GM23338 (cell line): Measurements from ENCODE around the gene KATNAL1. TPM values are rescaled to one million over a fixed set of nuclear protein-coding genes. Genes with fewer than 3 reads are reported as not detected.

Experiments
- ATAC-seq: fragments of 200-7000 bp; cut with Tn5 transposase; 3 replicates; pipeline ENCODE4 v1.9.1; 2020
- DNase-seq: peaks from one replicate; pipeline ENCODE4 v3.0.0-alpha.2; 2015; ENCODE audit warnings: low spot score
- H2AFZ ChIP-seq: fragments of 200-600 bp; sonication (generic); 2 replicates; pipeline ENCODE4 v1.8.0; 2016; ENCODE audit warnings: antibody characterized with exemption, mild to moderate bottlenecking, moderate library complexity
- H3F3A ChIP-seq: fragments of 200-600 bp; sonication (generic); replicated peaks from 2 replicates; pipeline ENCODE4 v1.8.0; 2017; ENCODE audit warnings: antibody characterized with exemption, mixed run types, low read depth
- H3K27ac ChIP-seq: fragments of 200-600 bp; sonication (generic); 2 replicates; pipeline ENCODE4 v1.6.1; 2016; ENCODE audit warnings: low read depth
- H3K27me3 ChIP-seq: fragments of 200-600 bp; sonication (generic); 2 replicates; pipeline ENCODE4 v1.8.0; 2016; ENCODE audit warnings: mild to moderate bottlenecking, mixed run types, moderate library complexity; ENCODE audit not compliant: insufficient read depth
- H3K36me3 ChIP-seq: fragments of 200-600 bp; sonication (generic); 2 replicates; pipeline ENCODE4 v1.8.0; 2016; ENCODE audit warnings: mild to moderate bottlenecking; ENCODE audit not compliant: insufficient read depth
- H3K4me1 ChIP-seq: fragments of 200-600 bp; sonication (generic); 2 replicates; pipeline ENCODE4 v1.8.0; 2016; ENCODE audit warnings: mild to moderate bottlenecking, moderate library complexity; ENCODE audit not compliant: insufficient read depth
- H3K4me2 ChIP-seq: fragments of 200-600 bp; sonication (generic); 2 replicates; pipeline ENCODE4 v1.7.1; 2017; ENCODE audit warnings: mixed run types
- H3K4me3 ChIP-seq: fragments of 200-600 bp; sonication (generic); 2 replicates; pipeline ENCODE4 v1.6.1; 2016; ENCODE audit warnings: mixed run types
- H3K79me2 ChIP-seq: fragments of 200-600 bp; sonication (generic); replicated peaks from 2 replicates; pipeline ENCODE4 v1.8.0; 2017; ENCODE audit warnings: mild to moderate bottlenecking; ENCODE audit not compliant: insufficient read depth
- H3K9me2 ChIP-seq: fragments of 200-600 bp; sonication (generic); 2 replicates; pipeline ENCODE4 v1.8.0; 2017; ENCODE audit not compliant: insufficient read depth
- H4K20me1 ChIP-seq: fragments of 200-600 bp; sonication (generic); replicated peaks from 2 replicates; pipeline ENCODE4 v1.8.0; 2017; ENCODE audit warnings: mild to moderate bottlenecking; ENCODE audit not compliant: insufficient read depth
- H3K27ac Mint-ChIP-seq: 2 replicates; pipeline ENCODE4 v1.8.0; 2020; ENCODE audit warnings: inconsistent platforms, mild to moderate bottlenecking, moderate library complexity, mixed read lengths
- H3K27me3 Mint-ChIP-seq: 3 replicates; pipeline ENCODE4 v1.8.0; 2022; ENCODE audit warnings: low read depth, mild to moderate bottlenecking, moderate library complexity, mixed read lengths, inconsistent platforms; ENCODE audit not compliant: insufficient read depth, poor library complexity
- H3K36me3 Mint-ChIP-seq: 3 replicates; pipeline ENCODE4 v1.8.0; 2021; ENCODE audit warnings: low read depth, mild to moderate bottlenecking, inconsistent platforms, moderate library complexity, mixed read lengths
- H3K4me1 Mint-ChIP-seq: 3 replicates; pipeline ENCODE4 v1.8.0; 2020; ENCODE audit warnings: mild to moderate bottlenecking, inconsistent platforms, mixed read lengths
- H3K4me3 Mint-ChIP-seq: 3 replicates; pipeline ENCODE4 v1.8.0; 2021; ENCODE audit warnings: moderate library complexity, mild to moderate bottlenecking, inconsistent platforms, mixed read lengths
- H3K9me3 Mint-ChIP-seq: 3 replicates; pipeline ENCODE4 v1.8.0; 2020; ENCODE audit warnings: moderate library complexity, mild to moderate bottlenecking, inconsistent platforms, mixed read lengths
- CREB1 ChIP-seq: fragments of 250-450 bp; sonication (Bioruptor Pico); IDR thresholded peaks from 2 replicates; pipeline ENCODE4 v1.5.0; 2020; ENCODE audit warnings: low read depth, mild to moderate bottlenecking, moderate library complexity
- CTCF ChIP-seq, 2 experiments: fragments of 200-600 bp in 1 of 2; sonication (generic) in 1 of 2; conservative IDR thresholded peaks; 2 replicates each; pipeline versions ENCODE4 v1.5.1 to v1.6.1; 2016 to 2017; ENCODE audit warnings: antibody characterized with exemption in 2 of 2, low read depth in 2 of 2, mild to moderate bottlenecking in 2 of 2, moderate library complexity in 1 of 2
- ETS1 ChIP-seq: IDR thresholded peaks from 2 replicates; pipeline ENCODE4 v1.6.1; 2016; ENCODE audit warnings: antibody characterized with exemption
- EZH2 ChIP-seq: fragments of 200-600 bp; sonication (generic); IDR thresholded peaks from one replicate; pipeline ENCODE4 v1.8.0; 2017; ENCODE audit warnings: antibody characterized with exemption, mild to moderate bottlenecking, low read depth; ENCODE audit not compliant: unreplicated experiment
- EZH2phosphoT487 ChIP-seq: fragments of 200-600 bp; sonication (generic); IDR thresholded peaks from one replicate; pipeline ENCODE4 v1.8.1; 2018; ENCODE audit warnings: antibody characterized with exemption; ENCODE audit not compliant: unreplicated experiment
- JUNB ChIP-seq: IDR thresholded peaks from one replicate; pipeline ENCODE4 v1.6.1; 2016; ENCODE audit warnings: antibody characterized with exemption; ENCODE audit not compliant: unreplicated experiment
- NANOG ChIP-seq: IDR thresholded peaks from 2 replicates; pipeline ENCODE4 v1.6.1; 2016; ENCODE audit warnings: antibody characterized with exemption, borderline replicate concordance
- POLR2AphosphoS5 ChIP-seq: IDR thresholded peaks from 2 replicates; pipeline ENCODE4 v1.6.1; 2016; ENCODE audit warnings: antibody characterized with exemption, low read depth
- REST ChIP-seq: IDR thresholded peaks from one replicate; pipeline ENCODE4 v1.6.1; 2018; ENCODE audit warnings: antibody characterized with exemption; ENCODE audit not compliant: unreplicated experiment
- STAT1 ChIP-seq: IDR thresholded peaks from one replicate; pipeline ENCODE4 v1.6.1; 2016; ENCODE audit warnings: antibody characterized with exemption; ENCODE audit not compliant: unreplicated experiment
- ZNF114 ChIP-seq: fragments of 250-450 bp; sonication (Bioruptor Pico); IDR thresholded peaks from 2 replicates; pipeline ENCODE4 v1.5.0; 2020; ENCODE audit warnings: mild to moderate bottlenecking, moderate library complexity
- ZNF331 ChIP-seq: fragments of 250-450 bp; sonication (Bioruptor Pico); IDR thresholded peaks from 2 replicates; pipeline ENCODE4 v1.5.0; 2020; ENCODE audit warnings: low read depth, mild to moderate bottlenecking, moderate library complexity
- ZNF462 ChIP-seq: fragments of 250-450 bp; sonication (Bioruptor Pico); IDR thresholded peaks from 2 replicates; pipeline ENCODE4 v1.5.0; 2020; ENCODE audit warnings: mild to moderate bottlenecking, moderate library complexity
- polyA plus RNA-seq: library from polyadenylated mRNA; unstranded; fragments of >200 nt; fragmentation: Nextera tagmentation; extraction: Ambion mirVana; gene quantifications from 2 replicates; pipeline ENCODE4 v1.2.1, GENCODE V29; 2016
- total RNA-seq: library from RNA; depleted of rRNA; stranded (reverse); fragments of >200 nt; shearing (Covaris generic); gene quantifications from 2 replicates; pipeline ENCODE4 v1.2.3, GENCODE V29; 2014

Gene KATNAL1
- total and polyA plus RNA-seq, 2 experiments from 2014 or later: 6.1 to 11.5 TPM

GRCh38 chr13:30257468-30258099, 49.8 kb downstream of the KATNAL1 start:
- Mint-ChIP-seq H3K36me3 (peaks cover 15% of the 10 kb centered on the region; the same call in 2 of the 3 replicates), H3K27ac (peak overlapping the region; percentile 65), H3K9me3 (peaks cover 13% of the 10 kb centered on the region), H3K27me3 (no peaks in the 10 kb centered on the region), H3K4me3 (no peak overlapping the region), H3K4me1 (peaks cover 11% of the 10 kb centered on the region; the same call in 2 of the 3 replicates)
- DNase-seq (peak; percentile 21), ATAC-seq (peak; percentile 94)
- H3F3A ChIP-seq: no peaks in the 10 kb centered on the region
- H3K4me2 ChIP-seq: peak overlapping the region; percentile 16; the same call in 1 of the 2 replicates
- no peaks in the 10 kb centered on the region for H4K20me1 ChIP-seq
- H3K79me2 ChIP-seq: 0 out of 2 replicates have a peak, but pooled peaks cover 6% of the 10 kb centered on the region
- H3K27me3 ChIP-seq: no peaks in the 10 kb centered on the region
- no peaks in the 10 kb centered on the region; the same call in 1 of the 2 replicates for H3K36me3 ChIP-seq
- no peak overlapping the region for H3K4me3 ChIP-seq
- H3K4me1 ChIP-seq: peaks cover 11% of the 10 kb centered on the region; the same call in 1 of the 2 replicates
- H3K9me2 ChIP-seq: no peaks in the 10 kb centered on the region
- H3K27ac ChIP-seq: peak overlapping the region; percentile 45; the same call in 1 of the 2 replicates
- no peak for TF ChIP-seq JUNB
- no peak for TF ChIP-seq STAT1
- no peak for TF ChIP-seq CREB1 (CRISPR knock-in tag)
- no peak for TF ChIP-seq ZNF331 (CRISPR knock-in tag)
- no peak for TF ChIP-seq NANOG
- TF ChIP-seq EZH2: no peak
- TF ChIP-seq POLR2AphosphoS5: no peak
- TF ChIP-seq EZH2phosphoT487: no peak
- TF ChIP-seq ETS1: no peak
- TF ChIP-seq CTCF (conservative IDR thresholded peaks at IDR 0.05; ENCODE audit: low read depth in 2 of 2): no peak
- TF ChIP-seq ZNF114: no peak
- TF ChIP-seq ZNF462 (CRISPR knock-in tag): no peak
- TF ChIP-seq REST: no peak
- no peak overlapping the region for H2AFZ ChIP-seq
